ENCODE measurements around the gene SMYD1. TPM values are rescaled to one million over a fixed set of nuclear protein-coding genes. Genes with fewer than 3 reads are reported as not detected.
A peak's percentile ranks its signal among the peaks of the same experiment; 100 is the strongest.

The SMYD1 gene
- total RNA-seq, 1 experiment from 2014 or later: not detected

DNA sequence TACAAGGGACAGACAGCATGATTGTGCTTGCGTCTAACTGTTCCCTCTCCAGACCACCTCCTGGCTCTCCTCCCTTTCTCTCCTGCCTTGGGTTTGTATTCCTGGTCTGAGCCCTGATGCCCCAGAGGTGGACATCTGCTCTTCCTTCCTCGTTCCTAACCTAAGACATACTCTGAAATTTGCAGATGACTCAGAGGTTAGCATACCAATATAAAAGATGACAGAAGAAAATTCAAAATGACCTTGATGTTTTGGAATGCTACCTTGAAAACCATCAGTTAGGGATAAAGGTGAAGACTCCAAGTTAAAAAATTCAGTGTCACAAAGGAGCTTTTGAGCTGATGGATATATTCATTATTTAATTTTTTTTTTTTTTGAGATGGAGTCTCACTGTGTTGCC, 12.9 kb downstream of the SMYD1 start:
- TF ChIP-seq, protein P1, sequence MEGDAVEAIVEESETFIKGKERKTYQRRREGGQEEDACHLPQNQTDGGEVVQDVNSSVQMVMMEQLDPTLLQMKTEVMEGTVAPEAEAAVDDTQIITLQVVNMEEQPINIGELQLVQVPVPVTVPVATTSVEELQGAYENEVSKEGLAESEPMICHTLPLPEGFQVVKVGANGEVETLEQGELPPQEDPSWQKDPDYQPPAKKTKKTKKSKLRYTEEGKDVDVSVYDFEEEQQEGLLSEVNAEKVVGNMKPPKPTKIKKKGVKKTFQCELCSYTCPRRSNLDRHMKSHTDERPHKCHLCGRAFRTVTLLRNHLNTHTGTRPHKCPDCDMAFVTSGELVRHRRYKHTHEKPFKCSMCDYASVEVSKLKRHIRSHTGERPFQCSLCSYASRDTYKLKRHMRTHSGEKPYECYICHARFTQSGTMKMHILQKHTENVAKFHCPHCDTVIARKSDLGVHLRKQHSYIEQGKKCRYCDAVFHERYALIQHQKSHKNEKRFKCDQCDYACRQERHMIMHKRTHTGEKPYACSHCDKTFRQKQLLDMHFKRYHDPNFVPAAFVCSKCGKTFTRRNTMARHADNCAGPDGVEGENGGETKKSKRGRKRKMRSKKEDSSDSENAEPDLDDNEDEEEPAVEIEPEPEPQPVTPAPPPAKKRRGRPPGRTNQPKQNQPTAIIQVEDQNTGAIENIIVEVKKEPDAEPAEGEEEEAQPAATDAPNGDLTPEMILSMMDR (IDR thresholded peaks at IDR 0.05; ENCODE audit: unreplicated experiment): no peak
- H3K4me1 Mint-ChIP-seq (ENCODE audit: low read depth, unreplicated experiment): peaks cover 27% of the 10 kb centered on the region
- intact Hi-C loops (cut with micrococcal nuclease; ENCODE audit: unreplicated experiment): no loop called here
- H3K36me3 Mint-ChIP-seq (ENCODE audit: insufficient read depth, unreplicated experiment): no peaks in the 10 kb centered on the region
- no peak overlapping the region for H3K27ac Mint-ChIP-seq (ENCODE audit: unreplicated experiment)
- no peak overlapping the region for H3K4me3 Mint-ChIP-seq (ENCODE audit: low read depth, unreplicated experiment)
- H3K9me3 Mint-ChIP-seq (ENCODE audit: low read depth, unreplicated experiment): no peaks in the 10 kb centered on the region
- H3K27me3 Mint-ChIP-seq (ENCODE audit: unreplicated experiment): no peaks in the 10 kb centered on the region
- no TSS peak for BruUV-seq (replicated peaks)
- CTCF ChIA-PET: no interaction called here
- DNase-seq: no peak

DNA sequence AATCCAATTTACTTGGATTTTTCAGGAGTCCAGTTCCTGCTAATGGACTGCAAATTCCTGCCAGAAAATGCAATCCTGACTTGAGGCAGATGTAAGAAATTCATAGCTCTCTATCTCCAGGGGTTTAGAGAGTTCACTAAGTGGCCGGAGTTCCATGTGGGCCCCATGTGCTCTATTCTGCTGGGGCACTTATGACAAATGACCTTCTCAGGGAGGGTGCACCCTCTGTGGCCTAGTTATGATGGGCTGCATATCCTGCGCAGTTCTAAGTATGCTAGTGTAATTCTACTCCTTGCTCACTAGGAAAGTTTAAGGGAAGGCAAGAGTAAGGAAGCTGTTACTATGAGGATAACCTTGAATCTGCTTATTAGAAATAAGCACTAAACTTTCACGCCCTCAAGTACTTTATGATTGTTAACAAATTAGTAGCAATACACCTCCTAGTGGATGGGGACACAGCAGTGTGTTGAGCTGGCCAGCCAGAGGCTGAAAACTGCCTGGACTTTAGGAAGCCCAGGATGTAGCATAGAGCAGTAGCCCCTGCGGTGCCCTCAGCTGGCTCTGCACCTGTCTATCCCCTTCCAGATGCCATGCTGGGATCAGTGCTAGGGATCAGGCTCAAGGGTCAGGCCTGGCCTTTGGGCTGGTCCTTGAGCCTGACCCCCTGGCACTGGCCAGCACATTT, 14.4 kb downstream of the SMYD1 start:
- H3K36me3 Mint-ChIP-seq (ENCODE audit: insufficient read depth, unreplicated experiment): no peaks in the 10 kb centered on the region
- no peak for DNase-seq
- no TSS peak for BruUV-seq (replicated peaks)
- H3K4me1 Mint-ChIP-seq (ENCODE audit: low read depth, unreplicated experiment): peaks cover 20% of the 10 kb centered on the region
- TF ChIP-seq, protein P1 (IDR thresholded peaks at IDR 0.05; ENCODE audit: unreplicated experiment): no peak
- no peak overlapping the region for H3K4me3 Mint-ChIP-seq (ENCODE audit: low read depth, unreplicated experiment)
- no peaks in the 10 kb centered on the region for H3K27me3 Mint-ChIP-seq (ENCODE audit: unreplicated experiment)
- H3K27ac Mint-ChIP-seq (ENCODE audit: unreplicated experiment): peak overlapping the region; percentile 75
- intact Hi-C loops (cut with micrococcal nuclease; ENCODE audit: unreplicated experiment): no loop called here
- CTCF ChIA-PET: interaction anchor here (0.9 to 1.1 kb wide), 2 partner anchors 22 kb away, joined by 5 to 7 read pairs; no protein-coding TSS in a partner anchor
- no peaks in the 10 kb centered on the region for H3K9me3 Mint-ChIP-seq (ENCODE audit: low read depth, unreplicated experiment)

DNA sequence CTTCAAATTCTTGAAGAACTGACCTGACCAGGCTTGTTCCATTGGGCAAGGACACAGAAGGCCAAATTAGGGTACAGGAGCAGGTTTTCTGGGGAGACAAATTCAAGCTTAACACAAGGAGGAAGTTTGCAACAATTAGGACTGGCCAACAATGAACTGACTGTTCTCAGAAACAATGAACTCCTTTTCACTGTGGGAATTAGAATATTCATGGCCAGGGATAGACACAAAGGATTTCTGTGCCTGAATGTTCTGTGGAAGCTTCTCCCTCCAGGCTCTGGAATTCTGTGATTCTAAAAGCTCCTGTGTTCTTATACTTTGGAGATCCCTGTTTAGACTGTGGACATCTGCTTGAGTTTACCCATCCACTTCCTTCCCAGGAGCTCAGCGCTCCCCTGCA, 15.2 kb downstream of the SMYD1 start:
- no peaks in the 10 kb centered on the region for H3K27me3 Mint-ChIP-seq (ENCODE audit: unreplicated experiment)
- peak overlapping the region; percentile 75 for H3K27ac Mint-ChIP-seq (ENCODE audit: unreplicated experiment)
- CTCF ChIA-PET: interaction anchor here (0.9 to 1.1 kb wide), 2 partner anchors 21 to 22 kb away, joined by 5 to 7 read pairs; no protein-coding TSS in a partner anchor
- no peak for DNase-seq
- intact Hi-C loops (cut with micrococcal nuclease; ENCODE audit: unreplicated experiment): no loop called here
- TF ChIP-seq, protein P1 (IDR thresholded peaks at IDR 0.05; ENCODE audit: unreplicated experiment): no peak
- H3K4me1 Mint-ChIP-seq (ENCODE audit: low read depth, unreplicated experiment): peaks cover 20% of the 10 kb centered on the region
- no peak overlapping the region for H3K4me3 Mint-ChIP-seq (ENCODE audit: low read depth, unreplicated experiment)
- no peaks in the 10 kb centered on the region for H3K9me3 Mint-ChIP-seq (ENCODE audit: low read depth, unreplicated experiment)
- no TSS peak for BruUV-seq (replicated peaks)
- H3K36me3 Mint-ChIP-seq (ENCODE audit: insufficient read depth, unreplicated experiment): no peaks in the 10 kb centered on the region

DNA sequence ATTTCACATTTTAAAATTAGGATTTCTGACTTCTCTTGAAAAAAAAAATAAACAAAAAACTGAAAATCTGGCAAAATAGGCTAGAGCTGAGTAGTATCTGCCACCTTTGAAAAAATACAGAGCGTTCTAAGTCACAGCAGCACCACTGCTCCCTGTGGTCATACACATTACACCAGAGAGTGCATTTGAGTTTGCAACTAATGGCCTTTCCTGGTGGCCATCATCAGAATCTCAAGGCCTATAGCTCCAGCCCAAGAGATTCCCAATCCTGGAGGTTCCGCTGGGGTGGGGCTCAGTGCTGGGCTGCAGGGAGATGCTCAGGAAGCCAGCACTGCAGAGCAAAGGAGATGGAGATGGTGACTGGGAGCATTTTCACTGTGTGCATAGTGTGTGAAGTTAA, 17.5 kb downstream of the SMYD1 start:
- Mint-ChIP-seq H3K27ac (ENCODE audit: unreplicated experiment) (no peak overlapping the region), H3K4me1 (ENCODE audit: low read depth, unreplicated experiment) (peaks cover 20% of the 10 kb centered on the region), H3K27me3 (ENCODE audit: unreplicated experiment) (no peaks in the 10 kb centered on the region), H3K4me3 (ENCODE audit: low read depth, unreplicated experiment) (no peak overlapping the region), H3K36me3 (ENCODE audit: insufficient read depth, unreplicated experiment) (no peaks in the 10 kb centered on the region), H3K9me3 (ENCODE audit: low read depth, unreplicated experiment) (no peaks in the 10 kb centered on the region)
- no TSS peak for BruUV-seq (replicated peaks)
- DNase-seq: no peak
- TF ChIP-seq, protein P1 (IDR thresholded peaks at IDR 0.05; ENCODE audit: unreplicated experiment): no peak
- CTCF ChIA-PET: no interaction called here
- intact Hi-C loops (cut with micrococcal nuclease; ENCODE audit: unreplicated experiment): no loop called here
